H1 (cell line): ENCODE data around the gene SLC22A23. TPM values are rescaled to one million over a fixed set of nuclear protein-coding genes. Genes with fewer than 3 reads are reported as not detected.

ENCODE experiments used
- CTCF ChIA-PET: fragments of 300-600 bp; sonication (Branson Sonifier 250); formaldehyde crosslinking; loops from one replicate; lab custom pipeline; 2021; ENCODE audit not compliant: partially characterized antibody; lab: Charles Lee
- POLR2A ChIA-PET: fragments of 300-600 bp; sonication (Branson Sonifier 250); formaldehyde crosslinking; loops from one replicate; lab custom pipeline; 2021; ENCODE audit warnings: inconsistent platforms; ENCODE audit not compliant: partially characterized antibody; lab: Charles Lee
- DNase-seq, 2 experiments: peaks; one replicate each; pipeline versions ENCODE4 v3.0.0 to v3.0.0-alpha.2; 2010 to 2022; ENCODE audit warnings: low spot score in 2 of 2, low read depth in 1 of 2, mixed read lengths in 1 of 2
- FAIRE-seq: peaks from 2 replicates; lab custom pipeline; 2011; peaks lifted over from hg19 to GRCh38; lab: Jason Lieb, UNC
- H2AFZ ChIP-seq: 2 replicates; pipeline ENCODE4 v1.8.1; 2012; ENCODE audit warnings: low read length, inconsistent platforms
- H2AK5ac ChIP-seq: 2 replicates; pipeline ENCODE4 v1.6.1; 2013; ENCODE audit warnings: low read depth, low read length
- H2BK120ac ChIP-seq: replicated peaks from 2 replicates; pipeline ENCODE3; 2013; ENCODE audit warnings: low read depth, low read length, inconsistent platforms
- H2BK12ac ChIP-seq: 2 replicates; pipeline ENCODE4 v1.6.1; 2013; ENCODE audit warnings: low read depth, low read length
- H2BK15ac ChIP-seq: 2 replicates; pipeline ENCODE4 v1.6.1; 2013; ENCODE audit warnings: low read length
- H2BK20ac ChIP-seq: 2 replicates; pipeline ENCODE4 v1.6.1; 2013; ENCODE audit warnings: low read length
- H2BK5ac ChIP-seq: 2 replicates; pipeline ENCODE4 v1.6.1; 2013; ENCODE audit warnings: low read depth, low read length
- H3K14ac ChIP-seq: 2 replicates; pipeline ENCODE4 v1.6.1; 2013; ENCODE audit warnings: inconsistent platforms; ENCODE audit not compliant: insufficient read length
- H3K18ac ChIP-seq: 2 replicates; pipeline ENCODE4 v1.6.1; 2013; ENCODE audit warnings: low read length; ENCODE audit errors: extremely low read depth
- H3K23ac ChIP-seq: 2 replicates; pipeline ENCODE4 v1.6.1; 2013; ENCODE audit warnings: inconsistent platforms; ENCODE audit not compliant: insufficient read length
- H3K23me2 ChIP-seq: 2 replicates; pipeline ENCODE4 v1.6.1; 2013; ENCODE audit warnings: low read depth, low read length
- H3K27ac ChIP-seq: 2 replicates; pipeline ENCODE4 v1.6.1; 2011; ENCODE audit warnings: low read depth, low read length, inconsistent platforms
- H3K27me3 ChIP-seq, 4 experiments: replicated peaks in 1 of 4; 1 replicate in 1 of 4; 2 replicates in 3 of 4; pipeline versions ENCODE4 v1.6.1 to v1.8.1; 2011 to 2013; ENCODE audit warnings: low read length in 3 of 4, mild to moderate bottlenecking in 3 of 4, inconsistent platforms in 2 of 4, mixed read lengths in 2 of 4, moderate library complexity in 1 of 4; ENCODE audit not compliant: control insufficient read depth in 3 of 4, insufficient read depth in 3 of 4; ENCODE audit errors: extremely low read depth in 1 of 4
- H3K36me3 ChIP-seq, 4 experiments: 2 replicates each; pipeline versions ENCODE4 v1.6.1 to v1.8.1; 2011 to 2013; ENCODE audit warnings: mild to moderate bottlenecking in 4 of 4, low read length in 3 of 4, moderate library complexity in 2 of 4, control low read depth in 1 of 4, inconsistent platforms in 1 of 4; ENCODE audit not compliant: insufficient read depth in 4 of 4, control insufficient read depth in 2 of 4
- H3K4ac ChIP-seq: replicated peaks from 2 replicates; pipeline ENCODE3; 2013; ENCODE audit warnings: low read length, low read depth, mixed read lengths, inconsistent platforms; ENCODE audit not compliant: insufficient read length
- H3K4me1 ChIP-seq, 4 experiments: replicated peaks in 1 of 4; 1 replicate in 1 of 4; 2 replicates in 3 of 4; pipeline versions ENCODE4 v1.6.1 to v1.8.1; 2011 to 2013; ENCODE audit warnings: low read length in 3 of 4, inconsistent platforms in 2 of 4, mixed read lengths in 1 of 4; ENCODE audit not compliant: insufficient read depth in 4 of 4, control insufficient read depth in 3 of 4
- H3K4me2 ChIP-seq, 2 experiments: 2 replicates each; pipeline versions ENCODE4 v1.6.1 to v1.8.1; 2011 to 2013; ENCODE audit warnings: low read depth in 2 of 2, low read length in 2 of 2, control low read depth in 1 of 2, inconsistent platforms in 1 of 2, mild to moderate bottlenecking in 1 of 2; ENCODE audit not compliant: insufficient read depth in 1 of 2
- H3K4me3 ChIP-seq, 4 experiments: fragments of 200-600, 300-600 bp in 1 of 4; sonication (generic), shearing (Covaris generic), sonication (Bioruptor Twin) in 1 of 4; 2 replicates each; pipeline versions ENCODE4 v1.5.1 to v1.8.1; 2011 to 2016; ENCODE audit warnings: low read length in 4 of 4, low read depth in 3 of 4, control low read depth in 2 of 4, inconsistent platforms in 2 of 4, mild to moderate bottlenecking in 2 of 4, mixed read lengths in 1 of 4, moderate library complexity in 1 of 4; ENCODE audit not compliant: insufficient read depth in 2 of 4; ENCODE audit errors: extremely low read depth in 1 of 4
- H3K56ac ChIP-seq: replicated peaks from 2 replicates; pipeline ENCODE3; 2013; ENCODE audit warnings: low read depth, mild to moderate bottlenecking, mixed read lengths, low read length, inconsistent platforms; ENCODE audit not compliant: insufficient read length
- H3K79me1 ChIP-seq: 2 replicates; pipeline ENCODE4 v1.6.1; 2013; ENCODE audit warnings: low read depth, low read length, control low read depth
- H3K79me2 ChIP-seq, 2 experiments: 2 replicates each; pipeline versions ENCODE4 v1.6.1 to v1.8.1; 2012 to 2013; ENCODE audit warnings: low read length in 2 of 2, mild to moderate bottlenecking in 2 of 2, inconsistent platforms in 1 of 2; ENCODE audit not compliant: insufficient read depth in 2 of 2, control insufficient read depth in 1 of 2
- H3K9ac ChIP-seq, 4 experiments: replicated peaks in 1 of 4; 1 replicate in 1 of 4; 2 replicates in 3 of 4; pipeline versions ENCODE4 v1.6.1 to v1.8.1; 2011 to 2013; ENCODE audit warnings: low read depth in 3 of 4, low read length in 3 of 4, control low read depth in 2 of 4, mild to moderate bottlenecking in 2 of 4, moderate library complexity in 2 of 4, inconsistent platforms in 1 of 4; ENCODE audit errors: extremely low read depth in 1 of 4
- H3K9me3 ChIP-seq, 2 experiments: 2 replicates each; pipeline versions ENCODE4 v1.6.1 to v1.8.1; 2012 to 2013; ENCODE audit warnings: mild to moderate bottlenecking in 2 of 2, moderate library complexity in 2 of 2, control low read depth in 1 of 2, inconsistent platforms in 1 of 2, low read depth in 1 of 2, low read length in 1 of 2, mixed read lengths in 1 of 2; ENCODE audit not compliant: insufficient read depth in 2 of 2
- H4K20me1 ChIP-seq, 2 experiments: replicated peaks in 1 of 2; 2 replicates each; pipeline versions ENCODE3 to v1.8.1; 2011 to 2013; ENCODE audit warnings: inconsistent platforms in 2 of 2, low read length in 2 of 2, mild to moderate bottlenecking in 1 of 2; ENCODE audit not compliant: insufficient read depth in 2 of 2, control insufficient read depth in 1 of 2
- H4K5ac ChIP-seq: 2 replicates; pipeline ENCODE4 v1.6.1; 2013; ENCODE audit warnings: low read length, low read depth, mixed read lengths, inconsistent platforms; ENCODE audit not compliant: insufficient read length
- H4K8ac ChIP-seq: 2 replicates; pipeline ENCODE4 v1.8.0; 2013; ENCODE audit warnings: mild to moderate bottlenecking, moderate library complexity, low read length, inconsistent platforms; ENCODE audit not compliant: insufficient read depth; ENCODE audit errors: extremely low read depth
- H4K91ac ChIP-seq: replicated peaks from 2 replicates; pipeline ENCODE3; 2013; ENCODE audit warnings: low read length, mixed read lengths, inconsistent platforms; ENCODE audit not compliant: insufficient read length
- EP300 ChIP-seq, 2 experiments: IDR thresholded peaks; 1 replicate in 1 of 2; 2 replicates in 1 of 2; pipeline ENCODE4 v1.6.1; 2011 to 2012; ENCODE audit warnings: low read depth in 2 of 2, low read length in 2 of 2, mild to moderate bottlenecking in 2 of 2, borderline replicate concordance in 1 of 2, inconsistent platforms in 1 of 2, moderate library complexity in 1 of 2
- WGBS, 2 experiments: shearing (Covaris generic) in 1 of 2; methylation state at CpG; one replicate each; pipeline versions ENCODE4 v1.1.6 to v1.1.7; 2013 to 2015; ENCODE audit warnings: low lambda C conversion rate in 2 of 2, mixed read lengths in 2 of 2, inconsistent platforms in 1 of 2, low coverage in 1 of 2, missing lambda C conversion rate in 1 of 2; ENCODE audit not compliant: insufficient replicate concordance in 2 of 2, insufficient coverage in 1 of 2, insufficient read length in 1 of 2; ENCODE audit errors: extremely low coverage in 1 of 2, missing lambda C conversion rate in 1 of 2; 5-methylcytosine and 5-hydroxymethylcytosine counted together
- polyA plus RNA-seq, 7 experiments: library from polyadenylated mRNA; depleted of rRNA in 3 of 7; stranded (reverse) in 5 of 7; unstranded in 2 of 7; fragments of >200 nt in 5 of 7; fragments of 200-250 nt in 2 of 7; gene quantifications; 1 replicate in 5 of 7; 2 replicates in 1 of 7; 4 replicates in 1 of 7; pipeline versions ENCODE4 v1.2.1 to v1.2.3, GENCODE V29; 2011 to 2013; ENCODE audit warnings: missing spikeins in 2 of 7, mixed read lengths in 2 of 7
- total RNA-seq: library from RNA; stranded (reverse); fragmentation: NEBNext Ultra II Directional; extraction: Animal tissue kit (Norgen Biotek cat#: 25700); gene quantifications from 2 replicates; pipeline ENCODE4 v1.2.1, GENCODE V29; 2021

Gene SLC22A23
- total and polyA plus RNA-seq, 2 of the 8 experiments (the other 6 are each of a cell fraction or from before 2014, with no cell fraction given) = 9.9 to 38.4 TPM

DNA sequence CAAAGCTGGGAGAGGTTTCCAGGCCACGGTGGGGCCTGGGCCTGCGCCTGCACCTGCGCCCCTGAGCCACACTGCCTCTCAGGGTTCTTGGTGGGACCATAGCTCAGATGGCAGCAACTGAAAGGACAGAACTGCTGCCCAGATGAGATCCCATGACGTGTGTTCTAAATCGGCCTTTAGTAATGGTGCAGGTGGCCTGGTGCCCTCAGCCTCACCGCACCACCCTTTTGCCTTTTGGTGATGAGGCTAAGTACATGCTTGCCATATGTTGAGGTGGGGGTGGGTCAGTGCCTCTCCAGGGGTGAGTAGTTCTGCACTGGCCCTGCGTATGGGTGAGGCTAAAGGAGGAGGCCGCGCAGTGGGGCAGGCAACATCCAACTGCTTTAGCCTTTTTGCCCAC lies 190.7 kb downstream of the SLC22A23 start:
- Histone ChIP-seq H3K27ac (no peak overlapping the region), H2BK5ac (no peak overlapping the region), H3K36me3 (peaks cover 6 to 54% (median 20%) of the 10 kb centered on the region in 4 experiments; a peak in 7 of 8 replicates), H3K79me2 (peaks cover 0 to 57% of the 10 kb centered on the region in 2 experiments; a peak in 3 of 4 replicates), H3K18ac (no peak overlapping the region), H3K27me3 (no peaks in the 10 kb centered on the region), H3K9ac (0 out of 7 replicates have a peak overlapping the region, but pooled peaks of 1 of the 4 experiments have one; percentile 25), H3K4me3 (no peak overlapping the region), H3K79me1 (peaks cover 18% of the 10 kb centered on the region), H3K56ac (no peak overlapping the region), H4K20me1 (peaks cover 16 to 42% of the 10 kb centered on the region in 2 experiments), H3K4me1 (peaks cover 0 to 5% (median 0%) of the 10 kb centered on the region in 4 experiments; a peak in 1 of 7 replicates), H3K23me2 (no peaks in the 10 kb centered on the region), H4K91ac (no peak overlapping the region), H3K4ac (no peak overlapping the region), H2BK20ac (no peak overlapping the region), H2AK5ac (no peak overlapping the region), H3K4me2 (no peak overlapping the region), H3K14ac (no peak overlapping the region), H2BK120ac (no peak overlapping the region), H2AFZ (no peak overlapping the region), H4K5ac (no peak overlapping the region), H3K9me3 (no peaks in the 10 kb centered on the region), H2BK15ac (no peak overlapping the region), H3K23ac (no peak overlapping the region), H2BK12ac (no peak overlapping the region), H4K8ac (no peak overlapping the region)
- POLR2A ChIA-PET = interaction anchor here (1.7 kb wide), 1 partner anchor 14 kb away, joined by 4 read pairs; no protein-coding TSS in a partner anchor
- FAIRE-seq = no peak
- DNase-seq = no peak
- no peak for TF ChIP-seq EP300 (IDR thresholded peaks at IDR 0.05; ENCODE audit: borderline replicate concordance in 1 of 2, low read depth in 2 of 2, low read length in 2 of 2)
- CTCF ChIA-PET = interaction anchor here (0.7 to 1.5 kb wide), 5 partner anchors 13 to 712 kb away, joined by 3 to 6 read pairs (median 3); no protein-coding TSS in a partner anchor
- WGBS, 2 experiments = 54% methylated on average over 9 of the region's 9 CpGs; no CpG with 5 or more reads in 1 of the 2 experiments
